Measurements from ENCODE around the gene POMT2. TPM values are rescaled to one million over a fixed set of nuclear protein-coding genes. Genes with fewer than 3 reads are reported as not detected.

The POMT2 gene
- total RNA-seq, 2 experiments from 2014 or later, result 5.9 to 31.4 TPM

GRCh38 chr14:77253333-77254190 lies 67.1 kb downstream of the POMT2 start:
- Histone ChIP-seq H3K9me2 (ENCODE audit: insufficient read depth, low read length) (no peaks in the 10 kb centered on the region), H4K20me1 (ENCODE audit: insufficient read depth, low read length) (no peaks in the 10 kb centered on the region), H3K36me3 (ENCODE audit: insufficient read depth, low read length) (no peaks in the 10 kb centered on the region), H3K4me2 (ENCODE audit: low read length) (no peak overlapping the region), H3K4me1 (ENCODE audit: insufficient read depth, low read length, poor library complexity, severe bottlenecking) (no peaks in the 10 kb centered on the region), H2AFZ (ENCODE audit: low read length) (no peak overlapping the region), H3K9me3 (ENCODE audit: low read length) (no peaks in the 10 kb centered on the region), H3K79me2 (ENCODE audit: insufficient read depth, low read depth, low read length) (no peaks in the 10 kb centered on the region), H3K27ac (ENCODE audit: low read depth, low read length, poor library complexity, severe bottlenecking) (no peak overlapping the region), H3K4me3 (ENCODE audit: low read depth, low read length, poor library complexity, severe bottlenecking) (no peak overlapping the region)
- DNase-seq (ENCODE audit: low spot score), result no peak
- intact Hi-C loops (cut with micrococcal nuclease; ENCODE audit: unreplicated experiment), result no loop called here
- ChIA-PET POLR2A (no interaction called here), CTCF (ENCODE audit: unreplicated experiment) (no interaction called here)
- BruUV-seq (replicated peaks), result no TSS peak
- TF ChIP-seq CTCF (conservative IDR thresholded peaks at IDR 0.05; ENCODE audit: low read length), result no peak
- no peak for TF ChIP-seq EZH2phosphoT487 (IDR thresholded peaks at IDR 0.05; ENCODE audit: borderline replicate concordance, low read depth, low read length)

GRCh38 chr14:77251870-77252269 lies 68.8 kb downstream of the POMT2 start:
- Histone ChIP-seq H3K79me2 (ENCODE audit: insufficient read depth, low read depth, low read length) (no peaks in the 10 kb centered on the region), H3K4me1 (ENCODE audit: insufficient read depth, low read length, poor library complexity, severe bottlenecking) (no peaks in the 10 kb centered on the region), H3K9me3 (ENCODE audit: low read length) (no peaks in the 10 kb centered on the region), H4K20me1 (ENCODE audit: insufficient read depth, low read length) (no peaks in the 10 kb centered on the region), H3K36me3 (ENCODE audit: insufficient read depth, low read length) (no peaks in the 10 kb centered on the region), H3K27ac (ENCODE audit: low read depth, low read length, poor library complexity, severe bottlenecking) (no peak overlapping the region), H3K9me2 (ENCODE audit: insufficient read depth, low read length) (no peaks in the 10 kb centered on the region), H2AFZ (ENCODE audit: low read length) (no peak overlapping the region), H3K4me2 (ENCODE audit: low read length) (no peak overlapping the region), H3K4me3 (ENCODE audit: low read depth, low read length, poor library complexity, severe bottlenecking) (no peak overlapping the region)
- TF ChIP-seq CTCF (conservative IDR thresholded peaks at IDR 0.05; ENCODE audit: low read length), result no peak
- intact Hi-C loops (cut with micrococcal nuclease; ENCODE audit: unreplicated experiment), result no loop called here
- ChIA-PET CTCF (ENCODE audit: unreplicated experiment) (no interaction called here), POLR2A (no interaction called here)
- BruUV-seq (replicated peaks), result no TSS peak
- DNase-seq (ENCODE audit: low spot score), result no peak

- intact Hi-C loops (cut with micrococcal nuclease; ENCODE audit: unreplicated experiment), result no loop called here
- Histone ChIP-seq H3K36me3 (ENCODE audit: insufficient read depth, low read length) (no peaks in the 10 kb centered on the region), H3K79me2 (ENCODE audit: insufficient read depth, low read depth, low read length) (no peaks in the 10 kb centered on the region), H2AFZ (ENCODE audit: low read length) (no peak overlapping the region), H3K4me2 (ENCODE audit: low read length) (no peak overlapping the region), H3K9me2 (ENCODE audit: insufficient read depth, low read length) (no peaks in the 10 kb centered on the region), H4K20me1 (ENCODE audit: insufficient read depth, low read length) (no peaks in the 10 kb centered on the region), H3K9me3 (ENCODE audit: low read length) (no peaks in the 10 kb centered on the region), H3K4me3 (ENCODE audit: low read depth, low read length, poor library complexity, severe bottlenecking) (no peak overlapping the region), H3K27ac (ENCODE audit: low read depth, low read length, poor library complexity, severe bottlenecking) (no peak overlapping the region), H3K4me1 (ENCODE audit: insufficient read depth, low read length, poor library complexity, severe bottlenecking) (no peaks in the 10 kb centered on the region)
- no TSS peak for BruUV-seq (replicated peaks)
- ChIA-PET POLR2A (no interaction called here), CTCF (ENCODE audit: unreplicated experiment) (no interaction called here)
- DNase-seq (ENCODE audit: low spot score), result no peak
- TF ChIP-seq CTCF (conservative IDR thresholded peaks at IDR 0.05; ENCODE audit: low read length) (no peak), EZH2phosphoT487 (IDR thresholded peaks at IDR 0.05; ENCODE audit: borderline replicate concordance, low read depth, low read length) (no peak)
These were observed 69.8 kb downstream of the POMT2 start for GRCh38 chr14:77250927-77251326.
